Smooth muscle cell (in vitro differentiated cells): Measurements from ENCODE around the gene PRR19. TPM values are rescaled to one million over a fixed set of nuclear protein-coding genes. Genes with fewer than 3 reads are reported as not detected.

Experiments used
- DNase-seq: peaks from one replicate; lab custom pipeline; 2025; ENCODE audit not compliant: unreplicated experiment; lab: John Stamatoyannopoulos, UW
- H2AFZ ChIP-seq: fragments of 200-600 bp; sonication (generic); 2 replicates; pipeline ENCODE4 v1.6.0; 2016; ENCODE audit warnings: antibody characterized with exemption, low read depth, mild to moderate bottlenecking
- H3F3A ChIP-seq: fragments of 200-600 bp; sonication (generic); 2 replicates; pipeline ENCODE4 v1.6.0; 2017; ENCODE audit warnings: antibody characterized with exemption, low read depth
- H3K27ac ChIP-seq: fragments of 200-600 bp; sonication (generic); 2 replicates; pipeline ENCODE4 v1.5.1; 2016; ENCODE audit warnings: low read depth, mild to moderate bottlenecking
- H3K27me3 ChIP-seq: fragments of 200-600 bp; sonication (generic); 2 replicates; pipeline ENCODE4 v1.6.1; 2016; ENCODE audit warnings: low read depth, mild to moderate bottlenecking
- H3K36me3 ChIP-seq: fragments of 200-600 bp; sonication (generic); 2 replicates; pipeline ENCODE4 v1.5.1; 2016; ENCODE audit warnings: low read depth
- H3K4me1 ChIP-seq: fragments of 200-600 bp; sonication (generic); 2 replicates; pipeline ENCODE4 v1.5.1; 2016; ENCODE audit warnings: low read depth
- H3K4me2 ChIP-seq: fragments of 200-600 bp; sonication (generic); 2 replicates; pipeline ENCODE4 v1.6.0; 2016; ENCODE audit warnings: mild to moderate bottlenecking
- H3K4me3 ChIP-seq: fragments of 200-600 bp; sonication (generic); 2 replicates; pipeline ENCODE4 v1.5.1; 2016; ENCODE audit warnings: mild to moderate bottlenecking
- H3K79me2 ChIP-seq: fragments of 200-600 bp; sonication (generic); 2 replicates; pipeline ENCODE4 v1.6.0; 2016; ENCODE audit warnings: low read depth, mild to moderate bottlenecking
- H3K9ac ChIP-seq: fragments of 200-600 bp; sonication (generic); 2 replicates; pipeline ENCODE4 v1.6.0; 2016; ENCODE audit warnings: low read depth
- H3K9me3 ChIP-seq: fragments of 200-600 bp; sonication (generic); replicated peaks from 2 replicates; pipeline ENCODE4 v1.5.1; 2016; ENCODE audit warnings: low read depth
- H4K20me1 ChIP-seq: fragments of 200-600 bp; sonication (generic); 2 replicates; pipeline ENCODE4 v1.6.0; 2016; ENCODE audit warnings: low read depth
- WGBS: methylation state at CpG from one replicate; pipeline ENCODE4 v1.1.7; 2016; ENCODE audit warnings: low lambda C conversion rate; 5-methylcytosine and 5-hydroxymethylcytosine counted together
- polyA plus RNA-seq: library from polyadenylated mRNA; unstranded; fragments of >200 nt; fragmentation: Nextera tagmentation; extraction: Ambion mirVana; gene quantifications from 2 replicates; pipeline ENCODE4 v1.2.1, GENCODE V29; 2016
- total RNA-seq: library from RNA; depleted of rRNA; stranded (reverse); fragments of >200 nt; gene quantifications from 2 replicates; pipeline ENCODE4 v1.2.3, GENCODE V29; 2014
- TF ChIP-seq, protein P1 (sequence below): fragments of 200-600 bp; sonication (generic); IDR thresholded peaks from 2 replicates; pipeline ENCODE4 v1.5.1; 2017; ENCODE audit warnings: borderline replicate concordance, mild to moderate bottlenecking, antibody characterized with exemption; ENCODE audit not compliant: insufficient read depth, poor library complexity, severe bottlenecking

The PRR19 gene
- total and polyA plus RNA-seq, 2 experiments from 2014 or later, result 0.45 to 0.73 TPM

DNA sequence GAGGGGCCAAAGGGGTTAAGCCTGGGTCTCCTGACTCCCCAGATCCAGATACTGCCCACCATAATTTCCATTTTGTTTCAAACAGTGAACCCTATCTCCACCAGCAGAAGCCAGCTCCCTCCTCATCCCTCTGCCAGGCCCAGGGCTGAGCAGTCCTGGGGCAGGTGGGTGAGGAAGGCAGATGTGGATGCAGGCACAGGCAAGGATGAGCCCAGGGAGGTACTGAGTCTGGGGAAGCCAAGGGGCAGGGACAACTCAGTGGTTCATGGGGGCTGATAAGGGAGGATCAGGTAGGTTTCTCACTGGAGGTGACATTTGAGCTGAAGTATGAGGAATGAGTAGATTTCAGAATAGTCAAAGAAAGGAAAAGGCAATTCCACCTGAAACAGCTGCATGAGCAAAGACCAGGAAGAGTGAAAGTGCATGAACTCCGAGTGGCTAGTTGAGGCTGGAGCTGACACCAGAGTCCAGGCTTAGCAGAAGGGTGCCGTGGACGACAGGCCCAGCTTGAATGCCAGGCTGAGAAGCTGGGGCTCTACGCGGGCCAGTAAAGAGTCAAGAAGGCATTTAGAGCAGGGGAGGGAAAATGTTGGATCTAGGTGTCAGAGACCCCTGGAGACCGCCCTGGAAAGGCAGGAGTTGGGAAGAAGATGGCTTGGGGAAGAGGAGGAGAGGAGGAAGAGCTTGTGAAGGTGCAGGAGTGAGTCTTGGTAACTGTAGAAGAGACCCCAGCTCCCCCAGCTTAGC lies 22.6 kb upstream of the PRR19 start:
- Histone ChIP-seq H3K4me1 (peaks cover 38% of the 10 kb centered on the region), H3F3A (peaks cover 36% of the 10 kb centered on the region), H3K79me2 (peaks cover 20% of the 10 kb centered on the region), H3K9me3 (no peaks in the 10 kb centered on the region), H2AFZ (no peak overlapping the region), H3K4me2 (peak overlapping the region; percentile 95), H3K4me3 (peak overlapping the region; percentile 94), H3K27ac (peak overlapping the region; percentile 97), H3K9ac (peak overlapping the region; percentile 86), H3K27me3 (no peaks in the 10 kb centered on the region), H3K36me3 (no peaks in the 10 kb centered on the region), H4K20me1 (peaks cover 36% of the 10 kb centered on the region)
- no peak for DNase-seq
- TF ChIP-seq, protein P1, sequence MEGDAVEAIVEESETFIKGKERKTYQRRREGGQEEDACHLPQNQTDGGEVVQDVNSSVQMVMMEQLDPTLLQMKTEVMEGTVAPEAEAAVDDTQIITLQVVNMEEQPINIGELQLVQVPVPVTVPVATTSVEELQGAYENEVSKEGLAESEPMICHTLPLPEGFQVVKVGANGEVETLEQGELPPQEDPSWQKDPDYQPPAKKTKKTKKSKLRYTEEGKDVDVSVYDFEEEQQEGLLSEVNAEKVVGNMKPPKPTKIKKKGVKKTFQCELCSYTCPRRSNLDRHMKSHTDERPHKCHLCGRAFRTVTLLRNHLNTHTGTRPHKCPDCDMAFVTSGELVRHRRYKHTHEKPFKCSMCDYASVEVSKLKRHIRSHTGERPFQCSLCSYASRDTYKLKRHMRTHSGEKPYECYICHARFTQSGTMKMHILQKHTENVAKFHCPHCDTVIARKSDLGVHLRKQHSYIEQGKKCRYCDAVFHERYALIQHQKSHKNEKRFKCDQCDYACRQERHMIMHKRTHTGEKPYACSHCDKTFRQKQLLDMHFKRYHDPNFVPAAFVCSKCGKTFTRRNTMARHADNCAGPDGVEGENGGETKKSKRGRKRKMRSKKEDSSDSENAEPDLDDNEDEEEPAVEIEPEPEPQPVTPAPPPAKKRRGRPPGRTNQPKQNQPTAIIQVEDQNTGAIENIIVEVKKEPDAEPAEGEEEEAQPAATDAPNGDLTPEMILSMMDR, result no peak
- WGBS, result 22% methylated on average over 6 of the region's 6 CpGs

DNA sequence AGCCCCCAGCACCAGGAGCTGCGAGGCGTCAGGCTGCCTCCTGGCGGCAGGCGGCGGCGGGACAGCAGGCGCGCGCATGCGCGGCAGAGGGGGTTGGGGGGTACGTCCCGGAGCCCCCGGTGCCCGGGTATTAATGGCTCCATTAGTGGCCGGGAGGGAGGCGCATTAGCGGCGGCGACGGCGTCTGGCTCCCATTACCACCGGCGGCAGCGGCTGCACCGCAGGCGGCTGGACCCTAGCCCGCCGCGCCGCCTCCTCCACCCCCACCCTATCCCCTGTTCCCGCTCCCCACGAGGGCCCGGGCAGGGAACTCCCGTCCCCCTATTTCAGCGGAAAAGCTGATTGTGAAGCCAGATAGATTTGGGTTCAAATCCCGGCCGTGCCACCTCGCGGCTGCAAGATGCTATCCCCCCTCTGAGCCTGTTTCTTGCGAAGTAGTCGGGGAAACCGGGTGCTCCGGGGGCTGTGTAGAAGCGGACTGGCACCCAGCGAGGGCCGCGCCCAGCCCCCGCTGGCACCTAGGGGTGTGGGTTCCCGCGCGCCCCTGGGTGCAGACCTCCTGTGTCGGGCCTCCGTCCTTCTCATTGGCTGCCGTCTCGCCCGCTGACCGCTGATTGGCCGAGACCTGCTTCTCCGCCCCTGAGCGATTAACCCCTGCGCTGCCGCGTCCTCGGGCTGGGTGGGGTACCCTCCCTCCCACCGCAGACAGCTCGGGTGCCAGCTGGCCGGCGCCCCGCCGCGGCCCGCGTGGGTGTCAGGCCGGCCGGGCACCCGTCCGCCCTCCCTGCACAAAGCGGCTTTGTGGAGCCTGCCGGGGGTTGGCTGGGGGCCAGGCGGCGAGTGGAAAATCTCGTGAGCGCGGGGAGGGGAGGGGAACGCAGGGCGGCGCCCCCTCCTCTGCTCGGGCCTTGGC lies 21.8 kb upstream of the PRR19 start:
- H3K4me2 ChIP-seq, result peak overlapping the region; percentile 95
- H3K9ac ChIP-seq, result peak overlapping the region; percentile 86
- peaks cover 19% of the 10 kb centered on the region for H3K79me2 ChIP-seq
- H3K36me3 ChIP-seq, result no peaks in the 10 kb centered on the region
- WGBS, result under 1% methylated on average over 57 of the region's 89 CpGs
- TF ChIP-seq, protein P1, result peak; percentile 83
- DNase-seq, result peak; percentile 97
- H3K27me3 ChIP-seq, result no peaks in the 10 kb centered on the region
- H4K20me1 ChIP-seq, result peaks cover 37% of the 10 kb centered on the region
- no peaks in the 10 kb centered on the region for H3K9me3 ChIP-seq
- peak overlapping the region; percentile 97 for H3K27ac ChIP-seq
- H3K4me3 ChIP-seq, result peak overlapping the region; percentile 94
- H3K4me1 ChIP-seq, result peaks cover 38% of the 10 kb centered on the region
- H2AFZ ChIP-seq, result no peak overlapping the region
- H3F3A ChIP-seq, result peaks cover 36% of the 10 kb centered on the region

DNA sequence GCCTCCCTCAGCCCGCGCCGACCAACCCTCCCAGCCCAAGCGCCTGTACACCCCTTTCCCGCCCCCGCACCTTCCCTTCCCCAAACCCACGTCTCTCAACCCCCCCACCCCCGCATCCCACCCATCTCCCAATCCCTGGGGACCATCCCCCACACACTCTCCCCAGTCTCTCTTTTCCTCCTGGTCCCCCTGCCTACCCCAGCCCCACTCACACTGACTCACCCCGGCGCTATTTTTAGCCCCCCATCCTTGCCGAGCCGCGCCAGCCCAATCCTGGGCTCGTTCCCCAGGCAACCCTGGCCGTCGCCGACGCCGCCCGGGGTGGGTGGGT lies 21.2 kb upstream of the PRR19 start:
- 0% methylated on average over 11 of the region's 20 CpGs for WGBS
- Histone ChIP-seq H3K79me2 (peaks cover 14% of the 10 kb centered on the region), H2AFZ (no peak overlapping the region), H3K27me3 (no peaks in the 10 kb centered on the region), H3K27ac (peak overlapping the region; percentile 97), H3K9me3 (no peaks in the 10 kb centered on the region), H3K4me1 (peaks cover 40% of the 10 kb centered on the region), H3K36me3 (no peaks in the 10 kb centered on the region), H3K4me2 (peak overlapping the region; percentile 95), H4K20me1 (peaks cover 39% of the 10 kb centered on the region), H3K9ac (peak overlapping the region; percentile 86), H3F3A (peaks cover 36% of the 10 kb centered on the region), H3K4me3 (peak overlapping the region; percentile 94)
- TF ChIP-seq, protein P1, result no peak
- DNase-seq, result peak; percentile 85
